Stimulated activated CD8-positive, alpha-beta memory T cell treated with anti-CD3 and anti-CD28 coated beads, Interleukin-4, amount 100 ng/mL, for 24 hours (primary cell): ENCODE results near the gene TMEM63A.

Experiments used
- DNase-seq: peaks from one replicate; pipeline ENCODE4 v3.0.0-alpha.2; 2020; ENCODE audit warnings: low read depth

The TMEM63A gene

GRCh38 chr1:225866061-225866837, 15.9 kb downstream of the TMEM63A start:
- DNase-seq = peak; percentile 55

- DNase-seq = no peak
These were observed 16.7 kb downstream of the TMEM63A start for GRCh38 chr1:225865514-225865913.

GRCh38 chr1:225863167-225863566, 19.0 kb downstream of the TMEM63A start:
- no peak for DNase-seq

- no peak for DNase-seq
These were observed 19.6 kb downstream of the TMEM63A start for GRCh38 chr1:225862581-225862950.

GRCh38 chr1:225861834-225862580, 20.2 kb downstream of the TMEM63A start:
- DNase-seq = no peak

GRCh38 chr1:225860876-225861441, 21.2 kb downstream of the TMEM63A start:
- no peak for DNase-seq

- no peak for DNase-seq
These were observed 22.1 kb downstream of the TMEM63A start for GRCh38 chr1:225860107-225860506.

- DNase-seq = no peak
These were observed 23.0 kb downstream of the TMEM63A start for GRCh38 chr1:225859151-225859550.

GRCh38 chr1:225857256-225857655, 24.9 kb downstream of the TMEM63A start:
- DNase-seq = no peak

GRCh38 chr1:225855503-225856300, 26.5 kb downstream of the TMEM63A start:
- no peak for DNase-seq

GRCh38 chr1:225853441-225853840, 28.7 kb downstream of the TMEM63A start:
- DNase-seq = no peak

- DNase-seq = no peak
These were observed 29.6 kb downstream of the TMEM63A start for GRCh38 chr1:225852413-225853124.

- DNase-seq = no peak
These were observed 30.4 kb downstream of the TMEM63A start for GRCh38 chr1:225851805-225852204.

- no peak for DNase-seq
These were observed 31.8 kb downstream of the TMEM63A start for GRCh38 chr1:225850370-225850769.

GRCh38 chr1:225849925-225850324, 32.3 kb downstream of the TMEM63A start:
- DNase-seq = peak; percentile 26

- no peak for DNase-seq
These were observed 33.9 kb downstream of the TMEM63A start for GRCh38 chr1:225848030-225848955.

- no peak for DNase-seq
These were observed 34.6 kb downstream of the TMEM63A start for GRCh38 chr1:225847610-225848009.

- DNase-seq = no peak
These were observed 35.6 kb downstream of the TMEM63A start for GRCh38 chr1:225846331-225847310.

- DNase-seq = no peak
These were observed 36.5 kb downstream of the TMEM63A start for GRCh38 chr1:225845571-225846259.
